ENCODE results near the gene BGN.

Gene BGN

DNA sequence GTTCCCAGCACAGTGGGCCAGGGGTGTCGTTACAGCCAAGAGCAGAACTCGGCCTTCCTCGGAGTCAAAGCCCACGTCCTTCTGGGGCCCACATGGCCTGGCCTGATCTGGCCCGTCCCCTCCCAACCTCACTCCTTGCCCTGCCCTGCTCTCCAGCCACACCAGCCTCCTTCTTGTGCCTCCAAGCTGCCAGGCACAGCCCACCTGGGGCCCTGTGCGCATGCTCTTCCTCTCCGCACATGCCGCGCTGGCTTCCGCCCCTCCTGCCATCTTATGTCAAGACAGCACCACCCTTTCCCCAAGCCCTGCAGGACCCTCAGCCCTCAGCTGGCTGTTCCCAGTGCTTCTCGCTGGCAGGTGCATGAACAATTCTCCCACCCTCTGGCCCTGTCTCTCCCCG, 31.2 kb upstream of the BGN start:
- no peak for TF ChIP-seq MYC (IDR thresholded peaks at IDR 0.05; ENCODE audit: low read depth, low read length)
- TF ChIP-seq, protein P1, sequence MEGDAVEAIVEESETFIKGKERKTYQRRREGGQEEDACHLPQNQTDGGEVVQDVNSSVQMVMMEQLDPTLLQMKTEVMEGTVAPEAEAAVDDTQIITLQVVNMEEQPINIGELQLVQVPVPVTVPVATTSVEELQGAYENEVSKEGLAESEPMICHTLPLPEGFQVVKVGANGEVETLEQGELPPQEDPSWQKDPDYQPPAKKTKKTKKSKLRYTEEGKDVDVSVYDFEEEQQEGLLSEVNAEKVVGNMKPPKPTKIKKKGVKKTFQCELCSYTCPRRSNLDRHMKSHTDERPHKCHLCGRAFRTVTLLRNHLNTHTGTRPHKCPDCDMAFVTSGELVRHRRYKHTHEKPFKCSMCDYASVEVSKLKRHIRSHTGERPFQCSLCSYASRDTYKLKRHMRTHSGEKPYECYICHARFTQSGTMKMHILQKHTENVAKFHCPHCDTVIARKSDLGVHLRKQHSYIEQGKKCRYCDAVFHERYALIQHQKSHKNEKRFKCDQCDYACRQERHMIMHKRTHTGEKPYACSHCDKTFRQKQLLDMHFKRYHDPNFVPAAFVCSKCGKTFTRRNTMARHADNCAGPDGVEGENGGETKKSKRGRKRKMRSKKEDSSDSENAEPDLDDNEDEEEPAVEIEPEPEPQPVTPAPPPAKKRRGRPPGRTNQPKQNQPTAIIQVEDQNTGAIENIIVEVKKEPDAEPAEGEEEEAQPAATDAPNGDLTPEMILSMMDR (IDR thresholded peaks at IDR 0.05; ENCODE audit: low read depth, low read length), result no peak
- TF ChIP-seq, protein P2, sequence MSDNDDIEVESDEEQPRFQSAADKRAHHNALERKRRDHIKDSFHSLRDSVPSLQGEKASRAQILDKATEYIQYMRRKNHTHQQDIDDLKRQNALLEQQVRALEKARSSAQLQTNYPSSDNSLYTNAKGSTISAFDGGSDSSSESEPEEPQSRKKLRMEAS (IDR thresholded peaks at IDR 0.05; ENCODE audit: low read depth, low read length), result no peak
- TF ChIP-seq POLR2A (IDR thresholded peaks at IDR 0.05; ENCODE audit: extremely low read depth, insufficient read length), result no peak
- no peak overlapping the region for H3K4me3 ChIP-seq (ENCODE audit: low read depth, low read length)
- DNase-seq (ENCODE audit: low read depth), result no peak

- no peak for DNase-seq (ENCODE audit: low read depth)
- TF ChIP-seq POLR2A (IDR thresholded peaks at IDR 0.05; ENCODE audit: extremely low read depth, insufficient read length) (no peak), MYC (IDR thresholded peaks at IDR 0.05; ENCODE audit: low read depth, low read length) (no peak)
- TF ChIP-seq, protein P1 (IDR thresholded peaks at IDR 0.05; ENCODE audit: low read depth, low read length), result no peak
- TF ChIP-seq, protein P2 (IDR thresholded peaks at IDR 0.05; ENCODE audit: low read depth, low read length), result no peak
These were observed 30.7 kb upstream of the BGN start for GRCh38 chrX:153464116-153464515.

GRCh38 chrX:153465691-153466380, 28.9 kb upstream of the BGN start:
- DNase-seq (ENCODE audit: low read depth), result no peak
- H3K4me3 ChIP-seq (ENCODE audit: low read depth, low read length), result no peak overlapping the region
- TF ChIP-seq, protein P2 (IDR thresholded peaks at IDR 0.05; ENCODE audit: low read depth, low read length), result no peak
- TF ChIP-seq, protein P1 (IDR thresholded peaks at IDR 0.05; ENCODE audit: low read depth, low read length), result no peak
- TF ChIP-seq MYC (IDR thresholded peaks at IDR 0.05; ENCODE audit: low read depth, low read length) (no peak), POLR2A (IDR thresholded peaks at IDR 0.05; ENCODE audit: extremely low read depth, insufficient read length) (no peak)

More at GRCh38 chrX:153464116-153464515, 30.7 kb upstream of the BGN start:
- no peak overlapping the region for H3K4me3 ChIP-seq (ENCODE audit: low read depth, low read length)

- TF ChIP-seq, protein P1 (IDR thresholded peaks at IDR 0.05; ENCODE audit: low read depth, low read length), result no peak
- TF ChIP-seq, protein P2 (IDR thresholded peaks at IDR 0.05; ENCODE audit: low read depth, low read length), result no peak
- no peak for TF ChIP-seq POLR2A (IDR thresholded peaks at IDR 0.05; ENCODE audit: extremely low read depth, insufficient read length)
- no peak for TF ChIP-seq MYC (IDR thresholded peaks at IDR 0.05; ENCODE audit: low read depth, low read length)
- DNase-seq (ENCODE audit: low read depth), result no peak
- no peak overlapping the region for H3K4me3 ChIP-seq (ENCODE audit: low read depth, low read length)
These were observed 26.7 kb upstream of the BGN start for GRCh38 chrX:153468008-153468580.

DNA sequence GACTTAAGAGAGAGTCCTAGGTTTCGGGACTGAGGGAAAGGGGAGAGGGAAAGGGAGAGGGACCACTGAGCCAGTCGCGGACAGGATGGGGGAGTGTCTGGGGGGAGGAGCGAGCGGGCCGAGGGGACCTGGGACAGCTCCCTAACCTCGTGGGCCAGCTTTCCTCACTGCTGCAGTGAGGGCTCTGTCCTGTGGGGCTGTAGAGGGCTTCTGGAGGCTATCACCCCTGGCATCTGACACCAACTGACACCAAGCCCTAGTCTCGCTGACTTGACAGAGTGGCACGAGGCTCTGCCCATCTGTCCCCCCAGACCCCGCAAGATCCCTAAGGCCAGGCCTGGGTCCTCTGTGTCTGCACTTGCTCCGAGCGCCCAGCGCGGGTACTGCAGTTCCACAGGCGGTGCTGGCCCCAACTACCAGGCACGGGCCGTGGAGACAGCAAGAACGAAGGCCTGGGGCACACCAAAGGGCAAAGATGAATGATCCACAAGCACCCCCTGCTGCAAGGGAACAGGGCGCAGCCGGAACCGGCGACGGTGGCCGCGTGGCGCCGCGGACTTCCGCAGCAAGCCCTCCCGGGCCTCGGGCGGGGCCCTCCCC, 24.9 kb upstream of the BGN start:
- peak; percentile 55 for DNase-seq (ENCODE audit: low read depth)
- TF ChIP-seq MYC (IDR thresholded peaks at IDR 0.05; ENCODE audit: low read depth, low read length), result peak; percentile 32; the same call in 1 of the 2 replicates
- TF ChIP-seq, protein P2 (IDR thresholded peaks at IDR 0.05; ENCODE audit: low read depth, low read length), result peak; percentile 86
- TF ChIP-seq, protein P1 (IDR thresholded peaks at IDR 0.05; ENCODE audit: low read depth, low read length), result no peak
- peak overlapping the region; percentile 82 for H3K4me3 ChIP-seq (ENCODE audit: low read depth, low read length)
